ENCODE measurements around the gene ZNF436. TPM values are rescaled to one million over a fixed set of nuclear protein-coding genes. Genes with fewer than 3 reads are reported as not detected.
"Not testable (repeated sequence)": the region's sequence is repeated elsewhere in the genome, so short reads cannot be mapped to it uniquely, and the experiment has no call there.

Gene ZNF436
- total RNA-seq, 1 donor = 6.5 TPM

DNA sequence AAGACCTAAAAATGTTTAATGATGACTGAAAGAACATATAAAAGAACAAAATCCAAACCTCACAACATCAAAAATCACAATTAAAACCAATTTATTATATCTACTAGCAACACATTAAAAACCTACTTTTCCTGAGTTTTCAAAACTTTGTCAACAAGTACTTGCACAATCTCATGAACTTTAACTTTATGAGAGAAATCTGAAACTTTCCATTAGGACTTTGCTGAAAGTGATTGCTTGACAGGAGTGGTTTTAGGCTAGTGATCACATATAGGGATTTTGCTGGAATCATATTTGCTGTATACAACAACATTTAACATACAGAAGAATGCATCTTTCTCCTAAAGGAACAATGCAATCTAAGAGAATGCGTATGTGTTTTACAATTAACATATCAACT is 38.8 kb downstream of the ZNF436 start:
- no peak for DNase-seq (ENCODE audit: low read depth in 2 of 3, low spot score in 2 of 3)

- no peak for DNase-seq (ENCODE audit: low read depth in 2 of 3, low spot score in 2 of 3)
Observed at GRCh38 chr1:23325393-23325792, 44.2 kb downstream of the ZNF436 start.

DNA sequence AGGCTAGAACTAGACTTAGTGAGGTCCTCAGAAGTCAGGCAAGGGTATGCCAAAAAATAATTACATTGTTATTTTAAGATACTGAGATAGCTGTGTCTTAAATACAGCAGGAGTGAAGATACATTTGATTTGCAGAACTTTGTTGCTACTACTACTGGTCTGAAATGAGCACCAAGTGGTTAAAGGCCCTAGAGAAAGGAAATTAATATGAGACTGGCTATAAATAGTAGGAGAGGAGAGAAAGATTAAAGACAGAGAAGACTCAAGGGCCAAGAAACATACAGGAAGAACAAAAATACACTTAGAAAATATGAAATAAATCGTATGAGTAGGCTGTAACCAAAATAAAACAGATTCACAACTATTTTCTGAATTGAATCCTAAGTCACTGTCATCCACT is 46.9 kb downstream of the ZNF436 start:
- no peak for DNase-seq (ENCODE audit: low read depth in 2 of 3, low spot score in 2 of 3)

- not testable (repeated sequence) for DNase-seq (ENCODE audit: low read depth in 2 of 3, low spot score in 2 of 3)
Observed at GRCh38 chr1:23310280-23310679, 59.4 kb downstream of the ZNF436 start.

Other genes starting within 250 kb of the ZNF436 start
- 14.3 TPM for gene LUZP1, start 201.0 kb downstream of the ZNF436 start, total RNA-seq
- not detected for gene HTR1D, start 152.3 kb downstream of the ZNF436 start, total RNA-seq
- 37.4 TPM for gene HNRNPR, start 25.6 kb downstream of the ZNF436 start, total RNA-seq
- not detected for gene TCEA3, start 54.9 kb upstream of the ZNF436 start, total RNA-seq
- 1.1 TPM for gene ASAP3, start 114.3 kb upstream of the ZNF436 start, total RNA-seq
- 2.4 TPM for gene E2F2, start 161.4 kb upstream of the ZNF436 start, total RNA-seq
- gene ID3, start 189.7 kb upstream of the ZNF436 start, total RNA-seq = 186 TPM